ENCODE results near the gene RNF148. TPM values are rescaled to one million over a fixed set of nuclear protein-coding genes. Genes with fewer than 3 reads are reported as not detected.

RNF148 gene
- total RNA-seq, 1 donor = 0.63 TPM

- H3K4me3 ChIP-seq (ENCODE audit: low read depth, low read length) = no peak overlapping the region
- no peak for DNase-seq (ENCODE audit: low read depth)
- TF ChIP-seq CTCF (IDR thresholded peaks at IDR 0.05; ENCODE audit: insufficient read depth, low read length) = no peak
Measured at GRCh38 chr7:122675011-122675410, 27.7 kb downstream of the RNF148 start.

- no peak for TF ChIP-seq CTCF (IDR thresholded peaks at IDR 0.05; ENCODE audit: insufficient read depth, low read length)
- DNase-seq (ENCODE audit: low read depth) = peak; percentile 82
- peak overlapping the region; percentile 9 for H3K4me3 ChIP-seq (ENCODE audit: low read depth, low read length)
Measured at GRCh38 chr7:122674502-122674901, 28.2 kb downstream of the RNF148 start.

- no peak overlapping the region for H3K4me3 ChIP-seq (ENCODE audit: low read depth, low read length)
- TF ChIP-seq CTCF (IDR thresholded peaks at IDR 0.05; ENCODE audit: insufficient read depth, low read length) = no peak
- DNase-seq (ENCODE audit: low read depth) = no peak
Measured at GRCh38 chr7:122673951-122674350, 28.8 kb downstream of the RNF148 start.

- DNase-seq (ENCODE audit: low read depth) = no peak
- H3K4me3 ChIP-seq (ENCODE audit: low read depth, low read length) = no peak overlapping the region
- no peak for TF ChIP-seq CTCF (IDR thresholded peaks at IDR 0.05; ENCODE audit: insufficient read depth, low read length)
Measured at GRCh38 chr7:122672536-122672935, 30.2 kb downstream of the RNF148 start.

- no peak for TF ChIP-seq CTCF (IDR thresholded peaks at IDR 0.05; ENCODE audit: insufficient read depth, low read length)
- H3K4me3 ChIP-seq (ENCODE audit: low read depth, low read length) = no peak overlapping the region
- no peak for DNase-seq (ENCODE audit: low read depth)
Measured at GRCh38 chr7:122663733-122664132, 39.0 kb downstream of the RNF148 start.

GRCh38 chr7:122658856-122659255, 43.9 kb downstream of the RNF148 start:
- no peak for TF ChIP-seq CTCF (IDR thresholded peaks at IDR 0.05; ENCODE audit: insufficient read depth, low read length)
- no peak for DNase-seq (ENCODE audit: low read depth)
- H3K4me3 ChIP-seq (ENCODE audit: low read depth, low read length) = no peak overlapping the region

- no peak for TF ChIP-seq CTCF (IDR thresholded peaks at IDR 0.05; ENCODE audit: insufficient read depth, low read length)
Measured at GRCh38 chr7:122653685-122654084, 49.0 kb downstream of the RNF148 start.

More at GRCh38 chr7:122653685-122654084, 49.0 kb downstream of the RNF148 start:
- no peak overlapping the region for H3K4me3 ChIP-seq (ENCODE audit: low read depth, low read length)
- DNase-seq (ENCODE audit: low read depth) = no peak
